ENCODE results near the gene TPK1.

Gene TPK1

GRCh38 chr7:144403649-144404061 is 432.2 kb downstream of the TPK1 start, which contains the start of gene NOBOX:
Gene NOBOX (minus strand): TSS chr7:144403693.
- DNase-seq (ENCODE audit: low read depth), result no peak
- no peak for TF ChIP-seq CTCF (IDR thresholded peaks at IDR 0.05; ENCODE audit: low read length, missing control alignments)
- no peak within 1 kb of the TSS for H3K4me3 ChIP-seq (replicated peaks; ENCODE audit: low read depth, low read length)

GRCh38 chr7:144403102-144403501 is 432.8 kb downstream of the TPK1 start:
- DNase-seq (ENCODE audit: low read depth), result no peak
- H3K4me3 ChIP-seq (replicated peaks; ENCODE audit: low read depth, low read length), result no peak overlapping the region
- no peak for TF ChIP-seq CTCF (IDR thresholded peaks at IDR 0.05; ENCODE audit: low read length, missing control alignments)
